H9 (cell line): ENCODE results near the gene CSF1. TPM values are rescaled to one million over a fixed set of nuclear protein-coding genes. Genes with fewer than 3 reads are reported as not detected.

ENCODE experiments used
- DNase-seq: peaks from one replicate; pipeline ENCODE4 v3.0.0-alpha.2; 2017
- H2AFZ ChIP-seq: one replicate; pipeline ENCODE4 v1.6.1; 2013; ENCODE audit warnings: mild to moderate bottlenecking, low read length, control low read depth, moderate library complexity
- H2AK5ac ChIP-seq: 2 replicates; pipeline ENCODE4 v1.6.1; 2013; ENCODE audit warnings: low read length, control low read depth, mixed read lengths; ENCODE audit not compliant: insufficient read length
- H2BK120ac ChIP-seq: one replicate; pipeline ENCODE4 v1.6.1; 2013; ENCODE audit warnings: low read depth, mild to moderate bottlenecking, low read length, control low read depth, inconsistent platforms; ENCODE audit not compliant: poor library complexity, severe bottlenecking
- H2BK12ac ChIP-seq: 2 replicates; pipeline ENCODE4 v1.6.1; 2013; ENCODE audit warnings: low read length, control low read depth, mixed read lengths, low read depth; ENCODE audit not compliant: insufficient read length
- H2BK15ac ChIP-seq: 2 replicates; pipeline ENCODE4 v1.6.1; 2013; ENCODE audit warnings: low read depth, low read length, control low read depth
- H2BK20ac ChIP-seq: one replicate; pipeline ENCODE4 v1.6.1; 2013; ENCODE audit warnings: low read depth, mild to moderate bottlenecking, low read length, control low read depth, inconsistent platforms; ENCODE audit not compliant: poor library complexity, severe bottlenecking
- H2BK5ac ChIP-seq: 2 replicates; pipeline ENCODE4 v1.6.1; 2013; ENCODE audit warnings: low read length, control low read depth, mixed read lengths; ENCODE audit not compliant: insufficient read length
- H3K14ac ChIP-seq: 2 replicates; pipeline ENCODE4 v1.6.1; 2013; ENCODE audit warnings: low read length, control low read depth; ENCODE audit not compliant: insufficient read depth
- H3K18ac ChIP-seq: 2 replicates; pipeline ENCODE4 v1.6.1; 2013; ENCODE audit warnings: low read depth, mild to moderate bottlenecking, mixed read lengths, low read length, control low read depth; ENCODE audit not compliant: insufficient read length
- H3K23ac ChIP-seq: 2 replicates; pipeline ENCODE4 v1.6.1; 2013; ENCODE audit warnings: low read length, control low read depth, mixed read lengths, low read depth; ENCODE audit not compliant: insufficient read length
- H3K23me2 ChIP-seq: 2 replicates; pipeline ENCODE4 v1.6.1; 2013; ENCODE audit warnings: low read depth, mild to moderate bottlenecking, mixed read lengths, low read length, control low read depth; ENCODE audit not compliant: insufficient read length, poor library complexity, severe bottlenecking
- H3K27ac ChIP-seq: 2 replicates; pipeline ENCODE4 v1.5.1; 2013; ENCODE audit warnings: low read length, control low read depth, mixed read lengths, low read depth; ENCODE audit not compliant: insufficient read length
- H3K27me3 ChIP-seq: 2 replicates; pipeline ENCODE4 v1.6.1; 2013; ENCODE audit warnings: low read length, control low read depth, inconsistent platforms; ENCODE audit not compliant: insufficient read depth
- H3K4ac ChIP-seq: 2 replicates; pipeline ENCODE4 v1.6.1; 2013; ENCODE audit warnings: low read depth, mild to moderate bottlenecking, control low read depth, inconsistent platforms, low read length, moderate library complexity
- H3K4me1 ChIP-seq: 2 replicates; pipeline ENCODE4 v1.6.1; 2013; ENCODE audit warnings: low read length, control low read depth, inconsistent platforms; ENCODE audit not compliant: insufficient read depth
- H3K4me2 ChIP-seq: 2 replicates; pipeline ENCODE4 v1.6.1; 2013; ENCODE audit warnings: low read length, control low read depth, mixed read lengths; ENCODE audit not compliant: insufficient read length, insufficient read depth
- H3K56ac ChIP-seq: 2 replicates; pipeline ENCODE4 v1.6.1; 2013; ENCODE audit warnings: low read depth, mild to moderate bottlenecking, mixed read lengths, low read length, control low read depth; ENCODE audit not compliant: insufficient read length
- H3K79me1 ChIP-seq: 2 replicates; pipeline ENCODE4 v1.6.1; 2013; ENCODE audit warnings: low read depth, mild to moderate bottlenecking, moderate library complexity, low read length, control low read depth, inconsistent platforms; ENCODE audit not compliant: insufficient read depth, poor library complexity, severe bottlenecking
- H3K79me2 ChIP-seq: 2 replicates; pipeline ENCODE4 v1.6.1; 2013; ENCODE audit warnings: low read length, control low read depth, inconsistent platforms; ENCODE audit not compliant: insufficient read depth
- H3K9ac ChIP-seq: 2 replicates; pipeline ENCODE4 v1.6.1; 2013; ENCODE audit warnings: low read length, control low read depth, mixed read lengths; ENCODE audit not compliant: insufficient read length; ENCODE audit errors: extremely low read depth
- H3K9me3 ChIP-seq: one replicate; pipeline ENCODE4 v1.6.1; 2013; ENCODE audit warnings: low read depth, low read length, inconsistent platforms; ENCODE audit not compliant: control insufficient read depth
- H3T11ph ChIP-seq: one replicate; pipeline ENCODE4 v1.6.1; 2013; ENCODE audit warnings: mild to moderate bottlenecking, low read length, control low read depth, inconsistent platforms
- H4K20me1 ChIP-seq: one replicate; pipeline ENCODE4 v1.6.1; 2013; ENCODE audit not compliant: control insufficient read depth, insufficient read length, insufficient read depth
- H4K5ac ChIP-seq: 2 replicates; pipeline ENCODE4 v1.6.1; 2013; ENCODE audit warnings: low read depth, mild to moderate bottlenecking, mixed read lengths, low read length, control low read depth; ENCODE audit not compliant: insufficient read length
- H4K8ac ChIP-seq: replicated peaks from 2 replicates; pipeline ENCODE4 v1.6.1; 2013; ENCODE audit warnings: low read length, control low read depth, mixed read lengths, low read depth; ENCODE audit not compliant: insufficient read length
- H4K91ac ChIP-seq: 2 replicates; pipeline ENCODE4 v1.6.1; 2013; ENCODE audit warnings: low read depth, mild to moderate bottlenecking, moderate library complexity, mixed read lengths, low read length, control low read depth; ENCODE audit not compliant: insufficient read length
- H3K27ac Mint-ChIP-seq, 3 experiments: 2 replicates in 2 of 3; 3 replicates in 1 of 3; pipeline ENCODE4 v1.8.0; 2020 to 2021; ENCODE audit warnings: mixed read lengths in 3 of 3, mild to moderate bottlenecking in 1 of 3, moderate library complexity in 1 of 3
- H3K27me3 Mint-ChIP-seq: 2 replicates; pipeline ENCODE4 v1.8.0; 2021; ENCODE audit warnings: low read depth, mild to moderate bottlenecking, moderate library complexity, mixed read lengths
- H3K36me3 Mint-ChIP-seq, 3 experiments: 2 replicates in 2 of 3; 3 replicates in 1 of 3; pipeline ENCODE4 v1.8.0; 2020 to 2021; ENCODE audit warnings: low read depth in 3 of 3, mixed read lengths in 3 of 3; ENCODE audit not compliant: insufficient read depth in 1 of 3
- H3K4me1 Mint-ChIP-seq, 2 experiments: 2 replicates each; pipeline ENCODE4 v1.8.0; 2020; ENCODE audit warnings: mixed read lengths in 2 of 2
- H3K4me3 Mint-ChIP-seq, 2 experiments: 2 replicates in 1 of 2; 3 replicates in 1 of 2; pipeline ENCODE4 v1.8.0; 2020 to 2021; ENCODE audit warnings: mild to moderate bottlenecking in 2 of 2, mixed read lengths in 2 of 2, moderate library complexity in 1 of 2
- H3K9me3 Mint-ChIP-seq, 2 experiments: 2 replicates in 1 of 2; 3 replicates in 1 of 2; pipeline ENCODE4 v1.8.0; 2020; ENCODE audit warnings: mild to moderate bottlenecking in 2 of 2, mixed read lengths in 2 of 2, moderate library complexity in 1 of 2
- CTCF ChIP-seq: fragments of 200-600 bp; sonication (generic); conservative IDR thresholded peaks from 3 replicates; pipeline ENCODE4 v1.8.0; 2021; ENCODE audit warnings: antibody characterized with exemption, mild to moderate bottlenecking
- WGBS: extraction: QIAGEN DNeasy Blood & Tissue Kit; methylation state at CpG from one replicate; pipeline ENCODE4 v1.1.7; 2013; ENCODE audit warnings: missing lambda C conversion rate, low lambda C conversion rate, mixed read lengths; ENCODE audit not compliant: insufficient read length; ENCODE audit errors: extremely low coverage; 5-methylcytosine and 5-hydroxymethylcytosine counted together
- total RNA-seq: library from RNA; stranded (reverse); gene quantifications from 2 replicates; pipeline ENCODE4 v1.2.1, GENCODE V29; 2021

Gene CSF1
- total RNA-seq, 1 experiment from 2014 or later: 2.3 TPM

DNA sequence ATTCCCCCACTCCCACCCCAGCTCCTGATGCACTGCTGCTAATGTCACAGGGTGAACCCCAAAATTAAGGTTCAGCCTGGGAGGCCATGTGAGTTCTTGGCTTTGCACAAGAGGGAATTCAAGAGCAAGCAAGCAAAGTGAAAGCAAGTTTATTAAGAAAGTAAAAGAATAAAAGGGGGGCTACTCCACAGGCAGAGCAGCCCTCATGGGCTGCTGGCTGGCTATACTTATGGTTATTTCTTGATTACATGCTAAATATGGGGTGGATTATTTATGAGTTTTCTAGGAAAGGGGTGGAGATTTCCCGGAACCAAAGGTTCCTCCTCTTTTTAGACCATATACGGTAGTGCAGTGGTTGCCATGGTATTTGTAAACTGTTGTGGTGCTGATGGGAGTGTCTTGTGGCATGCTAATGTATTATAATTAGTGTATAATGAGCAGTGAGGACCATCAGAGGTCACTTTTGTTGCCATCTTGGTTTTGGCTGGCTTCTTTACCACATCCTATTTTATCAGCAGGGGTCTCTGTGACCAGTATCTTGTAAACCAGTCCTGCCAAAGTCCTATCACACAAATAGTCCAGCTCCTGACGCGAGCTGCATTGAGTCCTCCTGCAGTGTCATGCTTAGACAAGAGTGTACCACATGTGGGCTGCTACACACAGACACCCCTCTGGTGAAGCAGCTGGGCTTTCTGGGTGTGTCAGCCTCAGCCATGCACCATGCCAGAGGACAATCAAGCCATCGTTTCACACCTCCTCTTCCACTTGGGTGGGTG is 46.4 kb upstream of the CSF1 start:
- DNase-seq: no peak
- no peak overlapping the region for H2BK120ac ChIP-seq
- H3K9ac ChIP-seq: no peak overlapping the region
- H2BK20ac ChIP-seq: no peak overlapping the region
- no peaks in the 10 kb centered on the region for H3K23me2 ChIP-seq
- H3K79me2 ChIP-seq: no peaks in the 10 kb centered on the region
- peaks cover 20 to 21% of the 10 kb centered on the region in 2 experiments for H3K4me1 Mint-ChIP-seq
- no peaks in the 10 kb centered on the region for H3K9me3 ChIP-seq
- no peak for TF ChIP-seq CTCF
- no peak overlapping the region for H3K56ac ChIP-seq
- no peak overlapping the region for H3K4me2 ChIP-seq
- H2AK5ac ChIP-seq: no peak overlapping the region
- no peak overlapping the region; the same call in 1 of the 2 replicates for H3K4ac ChIP-seq
- WGBS: no CpG with 5 or more reads among the region's 5 CpGs
- peaks cover 12 to 42% (median 12%) of the 10 kb centered on the region in 3 experiments; a peak in 6 of 7 replicates for H3K36me3 Mint-ChIP-seq
- no peak overlapping the region for H4K5ac ChIP-seq
- no peaks in the 10 kb centered on the region for H4K20me1 ChIP-seq
- H3K14ac ChIP-seq: peak overlapping the region; percentile 66; the same call in 1 of the 2 replicates
- H3K27ac ChIP-seq: no peak overlapping the region
- no peak overlapping the region for H3K4me3 Mint-ChIP-seq
- no peaks in the 10 kb centered on the region for H3K79me1 ChIP-seq
- no peak overlapping the region for H2AFZ ChIP-seq
- no peak overlapping the region for H3K23ac ChIP-seq
- no peak overlapping the region for H2BK5ac ChIP-seq
- H3K9me3 Mint-ChIP-seq: peaks cover 24 to 29% of the 10 kb centered on the region in 2 experiments; a peak in 4 of 5 replicates
- H3K18ac ChIP-seq: peak overlapping the region; percentile 45
- peaks cover 5% of the 10 kb centered on the region for H3K27me3 Mint-ChIP-seq
- no peak overlapping the region for H4K91ac ChIP-seq
- no peak overlapping the region; a peak in 1 of 7 replicates for H3K27ac Mint-ChIP-seq
- no peak overlapping the region for H2BK15ac ChIP-seq
- H3T11ph ChIP-seq: no peak overlapping the region
- no peaks in the 10 kb centered on the region for H3K27me3 ChIP-seq
- H3K4me1 ChIP-seq: peaks cover 7% of the 10 kb centered on the region; the same call in 1 of the 2 replicates
- H4K8ac ChIP-seq: no peak overlapping the region
- no peak overlapping the region for H2BK12ac ChIP-seq
